ENCODE data around the gene HUNK.

DNA sequence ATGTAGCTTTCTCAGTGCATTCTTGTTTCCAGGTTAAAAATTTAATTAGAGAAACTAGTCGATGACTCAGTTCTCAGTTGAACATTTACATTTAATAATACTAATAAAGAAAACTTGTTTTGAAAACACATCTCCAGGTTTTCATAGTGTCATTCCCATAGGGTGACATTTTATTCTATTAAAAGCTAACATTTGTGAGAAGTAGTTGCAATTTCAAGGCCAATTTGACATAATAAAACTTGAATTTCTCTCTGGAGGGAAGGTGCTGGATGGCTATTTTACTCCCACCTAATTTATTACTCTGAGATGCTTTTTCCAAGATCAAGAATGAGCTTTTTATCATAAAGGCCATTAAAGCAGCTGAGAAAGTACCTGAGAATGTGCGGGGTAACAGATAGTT lies 16.6 kb downstream of the HUNK start:
- TF ChIP-seq, protein P1, sequence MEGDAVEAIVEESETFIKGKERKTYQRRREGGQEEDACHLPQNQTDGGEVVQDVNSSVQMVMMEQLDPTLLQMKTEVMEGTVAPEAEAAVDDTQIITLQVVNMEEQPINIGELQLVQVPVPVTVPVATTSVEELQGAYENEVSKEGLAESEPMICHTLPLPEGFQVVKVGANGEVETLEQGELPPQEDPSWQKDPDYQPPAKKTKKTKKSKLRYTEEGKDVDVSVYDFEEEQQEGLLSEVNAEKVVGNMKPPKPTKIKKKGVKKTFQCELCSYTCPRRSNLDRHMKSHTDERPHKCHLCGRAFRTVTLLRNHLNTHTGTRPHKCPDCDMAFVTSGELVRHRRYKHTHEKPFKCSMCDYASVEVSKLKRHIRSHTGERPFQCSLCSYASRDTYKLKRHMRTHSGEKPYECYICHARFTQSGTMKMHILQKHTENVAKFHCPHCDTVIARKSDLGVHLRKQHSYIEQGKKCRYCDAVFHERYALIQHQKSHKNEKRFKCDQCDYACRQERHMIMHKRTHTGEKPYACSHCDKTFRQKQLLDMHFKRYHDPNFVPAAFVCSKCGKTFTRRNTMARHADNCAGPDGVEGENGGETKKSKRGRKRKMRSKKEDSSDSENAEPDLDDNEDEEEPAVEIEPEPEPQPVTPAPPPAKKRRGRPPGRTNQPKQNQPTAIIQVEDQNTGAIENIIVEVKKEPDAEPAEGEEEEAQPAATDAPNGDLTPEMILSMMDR (conservative IDR thresholded peaks at IDR 0.05): no peak
- TF ChIP-seq ZFX (IDR thresholded peaks at IDR 0.05): no peak

Measured in C4-2B (cell line).